NCI-H524 treated with DMSO at 0.1 percent for 48 hours (cell line): ENCODE measurements around the gene NKAIN4.
"Not testable (repeated sequence)": the region's sequence is repeated elsewhere in the genome, so short reads cannot be mapped to it uniquely, and the experiment has no call there.

Experiments
- DNase-seq: peaks from one replicate; lab custom pipeline; 2025; lab: John Stamatoyannopoulos, UW

NKAIN4 gene

GRCh38 chr20:63257629-63258028 is 3.4 kb upstream of the NKAIN4 start:
- no peak for DNase-seq

- no peak for DNase-seq
Observed at GRCh38 chr20:63256954-63257353, 2.7 kb upstream of the NKAIN4 start.

- DNase-seq, result no peak
Observed at GRCh38 chr20:63255931-63256704, 1.9 kb upstream of the NKAIN4 start.

- DNase-seq, result no peak
Observed at GRCh38 chr20:63254606-63255384, 532 bp upstream of the NKAIN4 start.

GRCh38 chr20:63253438-63254231 is 628 bp downstream of the NKAIN4 start:
- DNase-seq, result no peak

- DNase-seq, result no peak
Observed at GRCh38 chr20:63253065-63253437, 1.2 kb downstream of the NKAIN4 start.

GRCh38 chr20:63252284-63252711 is 2.0 kb downstream of the NKAIN4 start:
- no peak for DNase-seq

- not testable (repeated sequence) for DNase-seq
Observed at GRCh38 chr20:63251350-63251749, 2.9 kb downstream of the NKAIN4 start.

- no peak for DNase-seq
Observed at GRCh38 chr20:63249891-63250290, 4.4 kb downstream of the NKAIN4 start.

- no peak for DNase-seq
Observed at GRCh38 chr20:63248835-63249591, 5.2 kb downstream of the NKAIN4 start.

GRCh38 chr20:63247671-63248228 is 6.5 kb downstream of the NKAIN4 start:
- DNase-seq, result no peak

- DNase-seq, result no peak
Observed at GRCh38 chr20:63246490-63247288, 7.6 kb downstream of the NKAIN4 start.

GRCh38 chr20:63244468-63244867 is 9.8 kb downstream of the NKAIN4 start:
- DNase-seq, result no peak

GRCh38 chr20:63243604-63244247 is 10.5 kb downstream of the NKAIN4 start:
- no peak for DNase-seq

- DNase-seq, result no peak
Observed at GRCh38 chr20:63242736-63243135, 11.5 kb downstream of the NKAIN4 start.

GRCh38 chr20:63241272-63241671 is 13.0 kb downstream of the NKAIN4 start:
- DNase-seq, result no peak

GRCh38 chr20:63240004-63240403 is 14.3 kb downstream of the NKAIN4 start:
- no peak for DNase-seq

GRCh38 chr20:63239431-63239830 is 14.8 kb downstream of the NKAIN4 start:
- no peak for DNase-seq

GRCh38 chr20:63238514-63239125 is 15.6 kb downstream of the NKAIN4 start:
- DNase-seq, result no peak

- no peak for DNase-seq
Observed at GRCh38 chr20:63238031-63238430, 16.2 kb downstream of the NKAIN4 start.
